HG03060 (cell line): Measurements from ENCODE around the gene LONP2.
"Not testable (repeated sequence)": the region's sequence is repeated elsewhere in the genome, so short reads cannot be mapped to it uniquely, and the experiment has no call there.

Source experiments
- ATAC-seq: cut with Tn5 transposase; IDR thresholded peaks from one replicate; pipeline ENCODE4 v1.9.1; 2021; ENCODE audit warnings: low read depth, moderate number of reproducible peaks; ENCODE audit not compliant: unreplicated experiment

The LONP2 gene

DNA sequence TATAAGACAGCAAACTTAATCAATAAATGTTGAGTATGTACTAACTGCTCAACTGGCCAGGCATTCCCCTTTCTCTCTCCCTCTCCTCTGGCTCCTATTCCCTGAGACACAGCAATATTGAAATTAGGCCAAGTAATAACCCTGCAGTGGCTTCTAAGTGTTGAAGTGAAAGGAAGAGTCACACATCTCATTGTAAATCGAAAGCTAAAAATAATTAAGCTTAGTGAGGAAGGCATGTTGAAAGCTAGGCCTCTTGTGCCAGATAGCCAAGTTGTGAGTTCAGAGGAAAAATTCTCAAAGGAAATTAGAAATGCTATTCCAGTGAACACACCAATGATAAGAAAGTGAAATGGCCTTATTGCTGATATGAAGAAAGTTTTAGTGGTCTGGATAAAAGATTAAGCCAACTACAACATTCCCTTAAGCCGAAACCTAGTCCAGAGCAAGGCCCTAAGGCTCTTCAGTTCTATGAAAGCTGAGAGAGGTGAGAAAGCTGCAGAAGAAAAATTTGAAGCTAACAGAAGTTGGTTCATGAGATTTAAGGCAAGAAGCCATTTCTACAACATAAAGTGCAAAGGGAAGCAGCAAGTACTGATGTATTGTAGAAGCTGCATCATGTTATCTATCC, 38.6 kb downstream of the LONP2 start:
- ATAC-seq, result no peak

DNA sequence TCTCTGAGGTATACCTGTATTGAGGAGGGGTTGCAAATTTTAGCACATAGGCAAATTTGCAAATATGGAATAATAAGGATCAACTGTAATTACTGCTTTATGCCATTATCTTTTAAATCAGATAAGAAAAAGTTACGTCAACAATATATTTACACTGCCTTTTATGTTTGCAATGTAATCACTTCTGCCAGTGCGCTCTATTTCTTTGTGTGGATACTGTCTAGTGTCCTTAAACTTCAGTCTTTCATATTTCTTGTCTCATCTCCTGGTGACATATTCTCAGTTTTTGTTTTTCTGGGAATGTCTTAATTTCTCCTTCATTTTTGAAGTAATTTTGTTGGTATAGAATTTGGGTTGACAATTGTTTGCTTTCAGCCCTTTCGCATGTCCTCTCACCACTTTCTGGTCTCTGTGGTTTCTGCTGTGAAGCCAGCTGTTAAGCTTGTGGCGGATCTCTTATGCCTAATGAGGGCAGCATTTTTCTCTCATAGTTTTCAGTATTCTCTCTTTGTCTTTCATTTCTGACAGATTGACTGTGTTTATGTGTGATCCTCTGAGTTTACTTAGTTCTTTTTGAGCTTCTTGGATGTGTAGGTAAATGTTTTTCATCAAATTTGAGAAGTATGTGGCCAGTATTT, 40.8 kb downstream of the LONP2 start:
- no peak for ATAC-seq

DNA sequence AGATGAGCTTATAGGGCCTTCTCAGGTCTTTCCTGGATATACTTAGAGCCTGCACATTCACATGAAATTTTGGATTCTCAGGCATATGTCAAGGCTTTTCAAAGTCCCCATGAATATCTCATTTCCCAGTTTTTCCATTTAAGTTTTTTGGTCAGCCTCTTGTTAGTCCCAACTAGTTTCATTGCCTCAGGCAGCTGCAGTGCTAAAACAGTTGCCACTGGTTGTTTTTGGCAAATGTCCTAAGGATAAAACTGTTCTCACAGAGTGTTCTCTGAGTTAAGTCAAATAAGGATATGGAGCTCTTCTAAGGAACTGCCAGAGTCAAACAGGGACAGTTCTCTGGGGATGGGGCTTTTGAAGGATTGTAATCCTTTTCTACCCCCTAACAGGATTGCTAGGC, 43.1 kb downstream of the LONP2 start:
- ATAC-seq, result no peak

DNA sequence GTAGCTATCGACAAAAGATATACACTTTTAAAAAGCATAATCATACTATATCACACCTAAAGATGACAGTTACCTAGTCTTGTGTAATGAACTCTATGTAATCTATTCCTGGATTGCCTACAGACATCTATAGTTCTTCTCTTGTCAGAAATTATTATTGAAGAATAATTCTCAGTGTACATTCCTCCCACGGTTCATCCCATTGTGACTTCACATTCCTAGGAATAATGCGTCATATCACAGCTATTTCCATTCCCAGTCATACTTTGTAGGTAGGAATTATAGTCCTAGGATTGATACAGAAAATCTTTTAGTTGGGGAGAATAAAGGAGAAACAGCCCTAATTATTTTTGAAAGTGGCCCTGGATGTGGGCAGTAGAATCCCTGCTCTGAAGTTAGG, 47.2 kb downstream of the LONP2 start:
- no peak for ATAC-seq

DNA sequence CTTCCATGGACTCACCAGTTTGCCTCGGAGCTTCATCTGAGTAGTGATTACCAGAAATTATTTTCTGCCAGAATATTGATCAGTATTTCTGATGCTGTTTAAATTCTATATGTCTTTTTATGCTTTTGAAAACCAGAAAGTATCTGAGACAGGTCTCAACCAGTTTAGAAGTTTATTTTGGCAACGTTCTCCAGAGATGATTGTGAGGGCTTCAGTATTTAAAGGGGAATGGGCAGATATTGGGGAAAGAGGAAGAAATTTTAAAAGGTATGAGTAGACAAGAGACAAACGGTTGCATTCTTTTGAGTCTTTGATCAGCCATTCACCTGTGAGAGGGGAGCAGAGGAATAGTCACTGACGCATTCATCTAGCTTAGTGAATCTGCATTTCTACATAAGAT, 47.7 kb downstream of the LONP2 start:
- no peak for ATAC-seq

GRCh38 chr16:48292452-48292851, 48.4 kb downstream of the LONP2 start:
- ATAC-seq, result no peak

GRCh38 chr16:48294724-48295123, 50.6 kb downstream of the LONP2 start:
- ATAC-seq, result no peak

DNA sequence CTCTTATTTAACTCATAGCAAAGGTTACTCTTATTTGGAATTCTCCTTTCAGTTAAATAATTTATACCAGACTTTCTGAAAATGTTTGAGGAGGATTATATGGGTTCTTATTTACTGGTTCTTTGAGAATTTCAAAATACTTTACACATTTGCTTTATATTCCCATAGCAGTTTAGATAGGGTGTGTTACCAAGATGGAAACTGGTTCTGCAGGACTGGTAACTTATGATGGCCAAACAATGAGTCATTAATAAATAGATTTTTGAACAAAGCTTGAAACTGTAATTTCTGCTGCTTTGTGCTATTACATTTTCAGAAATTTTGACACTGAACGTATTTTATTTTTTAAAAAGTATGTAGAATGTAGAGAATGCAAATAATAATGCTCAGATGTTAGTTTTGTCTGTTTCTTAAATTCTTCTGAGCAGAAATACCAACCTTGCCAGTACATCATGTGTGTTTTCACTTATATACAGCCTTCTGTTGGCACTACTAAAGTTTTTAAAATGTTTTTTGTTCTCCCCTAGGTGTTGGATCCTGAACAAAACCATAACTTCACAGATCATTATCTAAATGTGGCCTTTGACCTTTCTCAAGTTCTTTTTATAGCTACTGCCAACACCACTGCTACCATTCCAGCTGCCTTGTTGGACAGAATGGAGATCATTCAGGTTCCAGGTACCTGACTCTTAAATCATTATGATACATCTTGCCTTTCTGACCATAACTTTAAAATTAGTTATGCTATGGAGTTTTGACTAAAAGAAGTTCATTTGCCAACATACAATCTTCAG, 51.6 kb downstream of the LONP2 start:
- no peak for ATAC-seq

GRCh38 chr16:48299471-48299870, 55.4 kb downstream of the LONP2 start:
- ATAC-seq, result no peak

- no peak for ATAC-seq
These were observed 56.3 kb downstream of the LONP2 start for GRCh38 chr16:48300391-48300856.

- ATAC-seq, result no peak
These were observed 64.4 kb downstream of the LONP2 start for GRCh38 chr16:48308535-48308934.

GRCh38 chr16:48310908-48311641, 67.0 kb downstream of the LONP2 start:
- ATAC-seq, result no peak

- not testable (repeated sequence) for ATAC-seq
These were observed 69.8 kb downstream of the LONP2 start for GRCh38 chr16:48313905-48314304.

- ATAC-seq, result no peak
These were observed 72.9 kb downstream of the LONP2 start for GRCh38 chr16:48317026-48317425.

DNA sequence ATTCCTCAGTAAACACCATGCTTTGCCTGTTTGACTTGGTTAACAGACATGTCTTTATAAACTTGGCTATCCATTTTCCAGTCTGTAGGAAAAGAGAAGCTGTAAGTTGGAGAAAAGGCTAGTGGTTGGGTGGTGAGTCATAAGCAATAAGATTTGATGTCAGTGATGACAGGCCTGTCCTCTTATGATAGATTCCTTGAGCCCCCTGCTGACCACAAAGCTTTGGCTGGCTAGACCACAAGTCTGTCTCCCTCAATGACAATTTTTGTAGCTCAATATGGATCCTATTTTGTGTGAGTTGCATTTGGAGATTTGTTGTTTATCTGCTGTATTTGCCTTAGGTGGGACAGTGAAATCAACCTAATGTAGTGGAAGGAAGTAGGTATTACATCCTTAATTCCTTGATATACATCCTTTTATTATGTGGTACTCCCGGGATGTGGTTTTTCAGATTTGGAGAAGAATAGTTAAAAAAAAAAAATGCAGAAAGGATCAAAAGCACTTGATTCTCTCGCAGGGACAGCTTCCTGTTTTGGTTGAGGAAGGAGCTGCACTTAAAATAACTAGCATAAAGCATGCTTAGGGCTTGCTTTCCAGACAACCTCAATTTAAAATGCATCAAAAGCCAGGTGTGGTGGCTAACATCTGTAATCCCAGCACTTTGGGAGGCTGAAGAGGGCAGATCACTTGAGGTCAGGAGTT, 73.7 kb downstream of the LONP2 start:
- ATAC-seq, result no peak

DNA sequence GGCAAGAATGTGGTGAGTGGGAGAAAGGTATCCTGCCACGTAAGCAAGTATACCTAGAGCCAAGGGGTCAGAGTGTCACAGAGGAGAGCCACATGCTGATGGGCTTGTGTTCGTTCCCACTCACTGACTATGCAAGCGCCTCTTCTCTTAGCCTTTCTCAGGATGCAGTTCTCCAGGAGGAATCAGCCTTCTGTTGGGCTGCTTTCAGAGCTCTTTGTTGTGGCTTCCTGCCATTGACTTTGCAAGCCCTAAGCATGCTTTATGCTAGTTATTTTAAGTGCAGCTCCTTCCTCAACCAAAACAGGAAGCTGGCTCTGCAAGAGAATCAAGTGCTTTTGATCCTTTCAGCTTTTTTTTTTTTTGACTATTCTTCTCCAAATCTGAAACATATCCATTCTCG, 74.5 kb downstream of the LONP2 start:
- no peak for ATAC-seq

DNA sequence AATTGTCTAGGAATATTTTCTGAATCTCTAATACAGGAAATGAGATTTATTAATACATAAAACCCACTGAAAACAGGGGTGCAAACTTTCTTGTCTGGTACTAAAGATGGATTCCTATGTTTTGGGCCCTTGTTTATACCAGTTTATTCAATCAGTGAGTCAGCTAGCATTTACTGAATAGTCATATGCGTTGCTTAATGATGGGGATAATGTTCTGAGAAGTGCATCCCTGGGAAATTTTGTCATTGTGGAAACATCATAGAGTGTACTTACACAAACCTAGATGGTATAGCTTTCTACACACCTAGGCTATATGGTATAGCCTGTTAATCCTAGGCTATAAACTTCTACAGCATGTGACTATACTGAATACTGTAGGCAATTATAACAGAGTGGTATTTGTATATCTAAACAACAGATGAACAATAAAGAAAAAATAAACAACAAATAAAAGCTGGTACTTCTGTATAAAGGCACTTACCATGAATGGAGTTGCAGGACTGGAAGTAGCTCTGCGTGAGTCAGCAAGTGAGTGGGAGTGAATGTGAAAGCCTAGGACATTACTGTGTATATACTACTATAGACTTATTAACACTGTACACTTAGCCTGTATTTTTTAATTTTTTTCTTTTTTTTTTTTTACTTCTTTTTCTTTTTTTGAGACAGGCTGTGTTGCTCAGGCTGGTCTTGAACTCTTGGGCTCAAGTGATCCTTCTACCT, 77.4 kb downstream of the LONP2 start:
- ATAC-seq, result no peak

DNA sequence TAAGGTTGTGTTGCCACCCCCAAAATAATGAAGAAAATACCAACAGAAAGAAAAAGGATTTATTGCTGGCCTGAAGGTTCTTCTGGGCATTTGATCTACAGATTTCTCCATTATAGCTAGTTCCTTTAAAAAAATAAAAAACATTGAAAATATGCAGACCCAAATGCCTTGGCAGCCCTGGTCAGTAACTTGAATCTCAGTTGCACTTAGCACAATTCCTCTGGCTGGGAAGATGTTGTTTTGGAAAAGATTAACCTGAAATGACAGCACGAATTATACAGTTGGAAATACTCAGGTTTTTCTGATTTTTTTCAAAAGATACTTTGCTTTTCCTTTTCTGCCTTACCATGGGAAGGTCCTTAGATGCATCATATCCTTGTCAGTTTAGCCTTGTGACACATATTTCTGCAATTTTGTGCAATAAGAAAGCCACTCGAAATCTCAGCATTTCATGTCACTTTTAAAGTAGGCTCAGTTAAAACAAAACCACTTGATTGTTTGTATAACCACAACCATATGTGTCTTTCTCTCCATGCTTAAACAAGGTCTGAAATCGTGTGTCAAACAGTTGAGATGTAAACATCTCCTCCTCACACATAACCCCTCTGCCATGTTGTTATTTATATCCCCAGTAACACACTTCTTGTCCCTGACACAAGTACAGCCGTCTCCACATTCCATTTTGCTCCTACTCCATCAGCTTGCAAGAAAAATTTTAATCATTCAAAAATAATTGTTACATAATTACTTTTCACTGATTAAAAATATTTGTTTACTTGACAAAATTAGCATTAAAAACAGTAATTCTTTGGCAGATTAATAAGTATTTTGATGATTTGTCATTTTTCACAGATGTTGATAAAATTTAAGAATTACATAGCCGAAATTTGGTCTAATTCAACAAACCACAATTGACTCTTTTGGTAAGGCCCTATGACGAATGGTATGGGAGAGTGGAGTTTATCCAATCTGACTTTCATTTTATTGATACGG, 80.0 kb downstream of the LONP2 start:
- ATAC-seq, result no peak

DNA sequence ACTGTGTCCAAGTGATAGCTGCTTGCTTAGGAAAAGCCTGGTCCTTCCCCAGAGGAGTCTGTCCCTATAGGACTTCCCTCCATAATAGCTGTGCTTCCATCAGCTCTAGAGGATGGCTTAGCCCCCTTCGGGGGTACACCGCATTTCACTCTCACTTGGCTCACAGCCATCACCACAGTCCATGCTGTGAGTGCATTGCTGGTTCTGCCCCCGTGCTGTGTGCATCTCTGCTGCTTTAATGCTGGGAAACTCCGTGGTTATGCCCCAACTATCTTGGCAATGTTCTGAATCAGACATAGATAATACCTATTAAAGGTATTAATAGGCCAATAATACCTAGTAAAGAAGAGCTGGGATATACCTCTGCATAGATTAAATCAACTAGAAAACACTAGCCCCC, 82.8 kb downstream of the LONP2 start:
- ATAC-seq, result no peak
